HG03135 (cell line): ENCODE data around the gene RPL22L1.
"Not testable (repeated sequence)": the region's sequence is repeated elsewhere in the genome, so short reads cannot be mapped to it uniquely, and the experiment has no call there.

Experiments used
- ATAC-seq: cut with Tn5 transposase; IDR thresholded peaks from one replicate; pipeline ENCODE4 v1.9.1; 2021; ENCODE audit warnings: mild to moderate bottlenecking, moderate library complexity; ENCODE audit not compliant: unreplicated experiment

RPL22L1 gene

GRCh38 chr3:170884109-170884930, 14.3 kb upstream of the RPL22L1 start:
- not testable (repeated sequence) for ATAC-seq

GRCh38 chr3:170878688-170879087, 8.7 kb upstream of the RPL22L1 start:
- ATAC-seq, result not testable (repeated sequence)

GRCh38 chr3:170877311-170877710, 7.3 kb upstream of the RPL22L1 start:
- not testable (repeated sequence) for ATAC-seq

- ATAC-seq, result no peak
Measured at GRCh38 chr3:170876537-170876936, 6.5 kb upstream of the RPL22L1 start.

GRCh38 chr3:170869239-170869590, 780 bp downstream of the RPL22L1 start:
- no peak for ATAC-seq

GRCh38 chr3:170868577-170869238, 1.3 kb downstream of the RPL22L1 start:
- no peak for ATAC-seq

- ATAC-seq, result no peak
Measured at GRCh38 chr3:170867143-170867937, 2.7 kb downstream of the RPL22L1 start.

GRCh38 chr3:170866499-170866898, 3.5 kb downstream of the RPL22L1 start:
- ATAC-seq, result no peak

- no peak for ATAC-seq
Measured at GRCh38 chr3:170865209-170866094, 4.5 kb downstream of the RPL22L1 start.

- no peak for ATAC-seq
Measured at GRCh38 chr3:170864525-170865208, 5.3 kb downstream of the RPL22L1 start.

GRCh38 chr3:170863816-170864215, 6.2 kb downstream of the RPL22L1 start:
- no peak for ATAC-seq

- ATAC-seq, result no peak
Measured at GRCh38 chr3:170862618-170863374, 7.2 kb downstream of the RPL22L1 start.

- ATAC-seq, result no peak
Measured at GRCh38 chr3:170858599-170858998, 11.4 kb downstream of the RPL22L1 start.

GRCh38 chr3:170852324-170852723, 17.7 kb downstream of the RPL22L1 start:
- no peak for ATAC-seq

GRCh38 chr3:170848292-170848917, 21.6 kb downstream of the RPL22L1 start:
- ATAC-seq, result no peak

- no peak for ATAC-seq
Measured at GRCh38 chr3:170844377-170844776, 25.6 kb downstream of the RPL22L1 start.

- ATAC-seq, result no peak
Measured at GRCh38 chr3:170840291-170840859, 29.6 kb downstream of the RPL22L1 start.

GRCh38 chr3:170839518-170840100, 30.4 kb downstream of the RPL22L1 start:
- no peak for ATAC-seq
